Activated T-helper 1 cell treated with anti-CD3 and anti-CD28 coated beads, Interleukin-2, amount 50 U/mL, for 16 hours (primary cell): ENCODE data around the gene PDGFRB.

Experiments used
- DNase-seq, 2 donors: peaks; one replicate each; pipeline ENCODE4 v3.0.0-alpha.2; 2020; ENCODE audit warnings: low read depth in 1 of 2, low spot score in 1 of 2

PDGFRB gene

DNA sequence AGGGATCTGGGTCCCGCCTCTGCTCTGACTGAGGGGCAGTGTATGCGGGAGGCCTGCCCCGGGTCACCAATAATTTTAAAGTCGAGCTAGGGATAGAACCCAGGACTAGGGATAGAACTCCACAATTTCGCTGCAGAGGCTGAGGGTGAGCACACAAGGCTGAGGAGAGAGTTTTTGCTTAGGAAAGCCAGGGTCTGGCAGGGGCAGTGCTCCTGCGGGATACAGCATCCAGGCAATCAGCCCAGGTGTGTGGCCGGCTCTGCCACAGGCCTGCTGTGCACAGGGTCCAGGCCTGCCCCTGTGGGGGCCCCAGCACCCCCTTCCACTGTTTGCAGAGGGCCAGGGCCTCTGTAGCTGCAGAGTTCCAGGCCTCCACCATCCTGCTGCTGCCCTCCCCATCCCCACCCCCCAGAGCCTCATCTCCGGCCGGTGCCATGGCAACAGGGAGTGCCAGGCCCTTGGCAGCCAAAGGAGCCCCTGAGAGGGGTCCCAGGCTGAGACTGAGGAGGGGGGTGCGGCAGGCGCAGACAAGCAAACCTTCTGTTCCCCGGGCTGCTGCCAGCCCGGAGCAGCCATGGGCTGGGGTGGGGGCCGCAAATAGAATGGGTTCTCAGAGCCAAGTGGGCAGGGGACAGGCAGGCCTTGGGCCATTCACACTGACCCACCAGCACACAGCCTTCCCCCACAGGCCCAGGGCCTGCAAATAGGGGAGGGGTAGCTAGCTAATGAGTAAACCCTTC lies 8.6 kb downstream of the PDGFRB start:
- no peak for DNase-seq

DNA sequence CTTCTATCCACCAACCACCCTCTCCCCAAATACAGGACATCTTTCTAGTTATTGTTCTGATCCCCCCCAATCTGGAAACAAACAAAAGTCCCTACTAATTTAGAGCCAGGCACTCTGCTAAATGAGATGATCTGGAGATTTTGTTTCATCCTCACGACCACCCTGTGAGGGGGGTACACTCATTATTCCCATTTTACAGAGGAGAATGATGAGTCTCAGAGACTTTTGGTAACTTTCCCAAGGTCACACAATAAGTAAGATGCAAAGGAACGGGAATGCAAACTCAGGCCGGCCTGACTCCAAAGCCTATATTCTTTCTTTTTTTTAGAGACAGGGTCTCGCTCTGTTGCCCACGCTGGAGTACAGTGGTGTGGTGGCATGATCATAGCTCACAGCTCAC lies 9.4 kb downstream of the PDGFRB start:
- DNase-seq, result no peak

GRCh38 chr5:150144879-150145278 lies 10.8 kb downstream of the PDGFRB start:
- no peak for DNase-seq

DNA sequence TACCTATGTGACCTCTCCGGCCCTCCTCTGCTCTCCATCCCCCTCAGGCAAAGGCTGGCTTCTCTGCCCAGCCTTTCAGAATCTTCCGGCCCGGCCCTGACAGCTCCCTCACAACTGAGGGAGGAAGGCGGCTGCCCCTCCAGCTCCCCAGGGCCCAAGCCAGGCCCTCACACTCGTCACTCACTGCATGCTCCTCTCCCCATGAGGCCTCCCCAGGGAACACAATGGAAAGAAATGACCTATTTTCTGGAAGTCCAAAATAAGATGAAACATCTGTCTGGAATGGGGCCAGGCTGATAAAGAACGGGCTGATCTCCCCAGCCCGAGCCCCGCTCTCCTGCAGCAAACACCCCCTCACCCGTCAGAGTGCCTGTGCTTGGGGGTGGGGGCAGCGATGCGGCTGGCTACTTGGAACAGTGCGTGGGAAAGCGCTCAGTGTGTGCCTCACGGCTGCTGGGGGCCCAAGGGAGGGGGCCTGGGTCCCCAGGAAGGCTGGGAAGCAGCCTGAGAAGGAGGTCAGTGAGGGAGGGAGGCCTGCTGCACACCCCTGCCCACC lies 11.3 kb downstream of the PDGFRB start:
- no peak for DNase-seq

- no peak for DNase-seq
Measured at GRCh38 chr5:150143350-150144245, 12.0 kb downstream of the PDGFRB start.

GRCh38 chr5:150142959-150143349 lies 12.7 kb downstream of the PDGFRB start:
- DNase-seq, result no peak

DNA sequence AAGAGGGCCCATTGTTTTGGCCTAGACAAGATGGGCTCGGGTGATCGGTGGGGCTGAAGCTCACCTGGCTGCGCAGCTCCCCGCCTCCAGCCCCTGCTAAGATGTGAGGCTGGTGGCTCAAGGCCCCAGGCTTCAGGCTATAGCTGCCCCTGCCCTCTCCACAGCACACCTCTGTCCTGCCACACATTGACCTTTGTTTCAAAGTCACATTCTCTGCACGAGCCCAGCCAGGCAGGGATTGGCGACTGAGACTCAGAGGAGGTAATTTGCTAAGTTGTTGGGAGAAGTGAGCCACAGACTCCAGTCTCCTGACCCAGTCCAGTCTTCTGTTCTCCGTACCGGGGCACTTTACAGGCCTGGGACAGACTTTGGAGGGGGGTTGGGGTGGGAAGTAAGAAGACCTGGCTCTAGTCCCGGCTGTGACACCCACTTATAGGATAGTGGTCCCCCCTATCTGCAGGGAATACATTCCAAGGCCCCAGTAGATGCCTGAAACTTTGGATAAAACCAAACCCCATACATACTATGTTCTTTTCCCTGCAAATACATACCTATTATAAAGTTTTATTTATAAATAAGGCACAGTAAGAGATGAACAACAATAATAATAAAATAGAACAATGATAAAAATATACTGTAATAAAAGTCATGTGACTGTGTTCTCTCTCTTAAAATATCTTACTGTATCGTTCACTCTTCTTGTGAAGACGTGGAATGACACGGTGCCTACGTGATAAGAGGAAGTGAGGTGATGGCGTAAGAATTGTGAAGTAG lies 13.3 kb downstream of the PDGFRB start:
- no peak for DNase-seq

GRCh38 chr5:150141544-150142184 lies 14.0 kb downstream of the PDGFRB start:
- DNase-seq, result no peak

GRCh38 chr5:150140830-150141229 lies 14.8 kb downstream of the PDGFRB start:
- no peak for DNase-seq

DNA sequence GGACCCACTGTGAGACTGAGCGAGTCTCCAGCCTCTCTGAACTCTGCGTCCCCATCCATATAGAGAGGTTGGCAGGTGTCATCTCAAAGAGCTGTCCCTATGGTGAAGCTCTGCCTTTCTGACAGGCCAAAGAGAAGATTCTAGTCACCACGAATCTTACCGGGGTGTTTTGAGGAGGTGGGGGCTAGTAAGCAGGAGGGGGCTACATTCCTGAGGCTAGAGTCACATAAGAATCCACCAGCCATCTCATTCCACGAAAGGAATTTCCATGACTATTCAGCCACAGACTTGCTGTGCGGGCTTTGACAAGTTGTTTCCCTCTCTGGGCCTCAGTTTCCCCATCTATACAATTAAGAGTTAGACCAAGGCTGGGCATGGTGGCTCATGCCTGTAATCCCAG lies 16.3 kb downstream of the PDGFRB start:
- no peak for DNase-seq

GRCh38 chr5:150138551-150139265 lies 16.9 kb downstream of the PDGFRB start:
- no peak for DNase-seq

DNA sequence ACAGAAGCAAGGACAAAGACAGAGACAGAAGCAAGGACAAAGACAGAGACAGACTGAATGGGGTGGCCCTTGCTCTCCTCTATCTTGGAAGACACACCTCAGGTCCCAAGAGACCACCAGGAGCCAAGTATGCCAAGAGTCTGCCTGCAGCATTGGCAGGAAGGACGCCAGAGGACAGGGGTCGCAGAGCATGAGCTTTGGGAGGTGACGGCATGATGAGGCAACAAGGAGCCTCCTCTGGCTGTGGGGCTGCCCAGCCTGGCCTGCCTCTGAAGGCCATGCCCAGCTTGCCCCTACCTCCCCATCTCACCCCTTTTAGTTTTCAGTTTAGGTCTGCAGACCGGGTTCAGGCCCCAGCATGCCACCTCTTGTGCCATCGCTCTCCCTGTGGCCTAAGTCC lies 17.6 kb downstream of the PDGFRB start:
- DNase-seq, result no peak

GRCh38 chr5:150137168-150137957 lies 18.3 kb downstream of the PDGFRB start:
- DNase-seq, result no peak

- no peak for DNase-seq
Measured at GRCh38 chr5:150136305-150137167, 19.1 kb downstream of the PDGFRB start.

DNA sequence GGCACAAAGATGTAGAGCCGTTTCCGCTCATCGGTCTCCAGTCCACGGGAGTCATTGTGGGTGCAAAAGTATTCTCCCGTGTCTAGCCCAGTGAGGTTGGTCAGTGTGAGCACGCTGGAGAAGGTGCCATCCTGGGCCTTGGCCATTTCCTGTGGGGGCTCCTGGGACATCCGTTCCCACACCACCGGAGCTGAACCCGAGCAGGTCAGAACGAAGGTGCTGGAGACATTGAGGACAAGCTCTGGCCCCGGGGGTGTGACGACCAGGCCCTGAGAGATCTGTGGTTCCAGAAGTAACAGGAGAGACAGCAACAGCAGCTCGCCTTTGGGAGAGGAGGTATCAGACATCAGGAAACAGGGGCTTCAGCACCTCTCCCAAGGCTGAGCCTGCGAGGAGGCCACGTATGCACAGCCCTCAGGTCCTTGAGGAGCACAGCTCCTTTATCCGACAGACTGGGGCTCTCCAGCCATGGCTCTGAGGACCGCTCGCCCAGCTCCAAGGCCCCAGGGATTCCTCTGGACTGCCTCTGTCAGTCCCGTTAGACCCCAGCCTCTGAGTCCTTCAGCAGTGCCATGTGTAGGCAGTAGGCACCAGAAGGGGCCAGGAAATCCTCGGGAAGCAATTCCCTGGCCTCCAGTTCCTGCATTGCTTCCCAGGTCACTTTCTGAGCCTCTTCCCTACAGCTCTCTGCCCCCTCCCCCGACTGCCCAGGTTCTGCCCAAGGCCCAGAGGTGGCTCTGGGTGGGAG lies 19.9 kb downstream of the PDGFRB start:
- DNase-seq, result no peak

DNA sequence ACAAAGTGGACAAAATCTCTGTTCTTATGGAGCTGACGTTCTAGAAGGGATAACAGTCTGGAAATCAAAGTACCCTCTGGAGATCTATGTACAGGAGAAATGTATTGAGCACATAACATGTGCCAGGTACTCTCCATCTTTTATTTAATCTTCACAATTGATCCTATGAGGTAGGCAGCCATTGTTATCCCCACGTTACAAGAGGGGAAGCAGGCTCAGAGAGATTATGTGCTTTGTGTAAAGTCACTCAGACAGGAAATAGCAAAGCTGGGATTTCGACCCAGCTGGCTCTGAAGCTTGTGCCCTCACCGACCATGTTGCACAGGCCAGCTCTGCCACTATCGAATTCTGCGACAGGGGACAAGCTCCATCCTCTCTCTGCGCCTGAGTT lies 21.5 kb downstream of the PDGFRB start:
- DNase-seq, result no peak

DNA sequence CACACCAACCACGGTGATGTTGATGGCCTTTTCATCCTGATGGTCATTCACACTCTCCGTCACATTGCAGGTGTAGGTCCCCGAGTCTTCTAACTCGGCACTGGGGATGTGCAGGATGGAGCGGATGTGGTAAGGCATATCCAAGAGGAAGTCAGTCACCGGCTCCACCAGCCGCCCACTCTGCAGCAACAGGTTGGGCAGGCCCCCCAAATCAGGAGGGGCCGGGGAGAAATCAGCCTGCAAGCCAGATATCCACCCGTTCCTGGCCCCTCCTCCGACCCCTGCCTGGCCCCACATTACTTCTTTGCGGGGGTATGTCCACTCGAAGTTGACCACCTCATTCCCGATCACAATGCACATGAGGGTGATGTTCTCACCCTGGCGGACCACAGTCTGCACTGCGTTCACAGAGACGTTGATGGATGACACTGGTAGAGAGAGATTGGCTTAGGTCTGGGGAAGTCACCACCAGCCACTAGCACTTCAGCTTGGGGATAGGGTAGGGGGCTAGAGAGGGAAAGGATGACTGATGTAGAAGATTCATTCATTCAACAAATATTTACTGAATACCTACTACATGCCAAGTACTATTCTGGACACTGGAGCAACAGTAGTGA lies 22.0 kb downstream of the PDGFRB start:
- DNase-seq, result no peak
